K562 (cell line): ENCODE results near the gene CFL2. TPM values are rescaled to one million over a fixed set of nuclear protein-coding genes. Genes with fewer than 3 reads are reported as not detected.

ENCODE experiments used
- ATAC-seq: fragments of 200-7000 bp; cut with Tn5 transposase; 3 replicates; pipeline ENCODE4 v1.9.1; 2020; ENCODE audit warnings: moderate library complexity
- BruUV-seq: library from RNA; stranded (reverse); fragments of 400-500 nt; replicated peaks from 2 replicates; lab custom pipeline; 2021; lab: Mats Ljungman, UMichigan
- CTCF ChIA-PET: fragments of 300-600 bp; formaldehyde crosslinking; extraction: SDS; loops from one replicate; lab custom pipeline; 2021; ENCODE audit warnings: low intra/inter-chr PET ratio; lab: Yijun Ruan, JAX
- POLR2A ChIA-PET: fragments of 300-600, 350-650 bp; sonication (Branson Sonifier 250); formaldehyde crosslinking; extraction: SDS; loops from one replicate; lab custom pipeline; 2021; ENCODE audit warnings: antibody characterized with exemption, inconsistent platforms; lab: Yijun Ruan, JAX
- DNase-seq, 4 experiments: peaks; one replicate each; pipeline versions ENCODE4 v3.0.0 to v3.0.0-alpha.2; 2011 to 2018; ENCODE audit warnings: low spot score in 3 of 4, mixed read lengths in 3 of 4; ENCODE audit errors: extremely low read depth in 1 of 4
- FAIRE-seq: peaks from 2 replicates; lab custom pipeline; 2011; peaks lifted over from hg19 to GRCh38; lab: Jason Lieb, UNC
- H2AFZ ChIP-seq: 2 replicates; pipeline ENCODE4 v1.6.0; 2011; ENCODE audit warnings: low read depth, low read length, control low read depth, inconsistent platforms
- H3K27ac ChIP-seq: fragments of 200-600 bp; 3 replicates; pipeline ENCODE4 v1.8.0; 2011; ENCODE audit warnings: low read depth, mild to moderate bottlenecking, control low read depth, inconsistent platforms, low read length, moderate library complexity, mixed read lengths; ENCODE audit errors: extremely low read depth
- H3K27me3 ChIP-seq, 2 experiments: fragments of 300-600 bp in 1 of 2; 2 replicates in 1 of 2; 3 replicates in 1 of 2; pipeline versions ENCODE4 v1.6.0 to v1.8.0; 2011; ENCODE audit warnings: inconsistent platforms in 2 of 2, low read length in 2 of 2, mild to moderate bottlenecking in 1 of 2, mixed read lengths in 1 of 2, moderate library complexity in 1 of 2; ENCODE audit not compliant: control insufficient read depth in 2 of 2, insufficient read depth in 2 of 2
- H3K36me3 ChIP-seq: fragments of 300-600 bp; 3 replicates; pipeline ENCODE4 v1.8.0; 2011; ENCODE audit warnings: mild to moderate bottlenecking, low read length, inconsistent platforms; ENCODE audit not compliant: control insufficient read depth, insufficient read depth
- H3K4me1 ChIP-seq, 2 experiments: fragments of 200-600 bp in 1 of 2; replicated peaks in 1 of 2; 2 replicates in 1 of 2; 3 replicates in 1 of 2; pipeline versions ENCODE4 v1.5.1 to v1.8.0; 2011; ENCODE audit warnings: inconsistent platforms in 2 of 2, low read length in 2 of 2, mild to moderate bottlenecking in 1 of 2, mixed read lengths in 1 of 2, moderate library complexity in 1 of 2; ENCODE audit not compliant: control insufficient read depth in 2 of 2, insufficient read depth in 2 of 2
- H3K4me2 ChIP-seq: 2 replicates; pipeline ENCODE4 v1.6.1; 2011; ENCODE audit warnings: low read length, control low read depth, inconsistent platforms, mixed read lengths; ENCODE audit not compliant: insufficient read depth
- H3K4me3 ChIP-seq: fragments of 200-600 bp; sonication (generic), shearing (Covaris generic); 2 replicates; pipeline ENCODE4 v1.5.1; 2016; ENCODE audit warnings: control low read depth, inconsistent platforms
- H3K79me2 ChIP-seq: fragments of 200-600 bp; 3 replicates; pipeline ENCODE4 v1.8.0; 2011; ENCODE audit warnings: low read length, inconsistent platforms; ENCODE audit not compliant: control insufficient read depth, insufficient read depth
- H3K9ac ChIP-seq, 2 experiments: 2 replicates each; pipeline versions ENCODE4 v1.6.0 to v1.6.1; 2011; ENCODE audit warnings: low read depth in 2 of 2, low read length in 2 of 2, control low read depth in 1 of 2, inconsistent platforms in 1 of 2, mild to moderate bottlenecking in 1 of 2, mixed read lengths in 1 of 2; ENCODE audit not compliant: insufficient read depth in 1 of 2
- H3K9me1 ChIP-seq: one replicate; pipeline ENCODE4 v1.6.0; 2011; ENCODE audit warnings: inconsistent platforms, mild to moderate bottlenecking, low read length, moderate library complexity; ENCODE audit not compliant: control insufficient read depth, insufficient read depth
- H3K9me3 ChIP-seq: replicated peaks from 2 replicates; pipeline ENCODE4 v1.5.1; 2011; ENCODE audit warnings: low read depth, low read length, inconsistent platforms; ENCODE audit not compliant: control insufficient read depth, insufficient read depth
- H4K20me1 ChIP-seq: replicated peaks from 2 replicates; pipeline ENCODE4 v1.6.1; 2011; ENCODE audit warnings: low read length, inconsistent platforms, mixed read lengths; ENCODE audit not compliant: control insufficient read depth, insufficient read depth
- E4F1 ChIP-seq: fragments of 250-450 bp; sonication (Bioruptor Pico); IDR thresholded peaks from 2 replicates; pipeline ENCODE4 v1.5.0; 2021; ENCODE audit warnings: mild to moderate bottlenecking, borderline replicate concordance
- RBM14 ChIP-seq: fragments of 200-400 bp; formaldehyde crosslinking; IDR thresholded peaks from 2 replicates; pipeline ENCODE4 v1.6.1; 2018; ENCODE audit warnings: low read depth, mild to moderate bottlenecking, low read length, moderate library complexity, borderline replicate concordance; ENCODE audit not compliant: insufficient read depth
- ZNF507 ChIP-seq: conservative IDR thresholded peaks from 2 replicates; pipeline ENCODE4 v1.6.1; 2017; ENCODE audit warnings: missing genetic modification characterization, missing compliant biosample characterization
- ZNF77 ChIP-seq: fragments of 250-450 bp; sonication (Bioruptor Pico); IDR thresholded peaks from 2 replicates; pipeline ENCODE4 v1.5.0; 2020
- in situ Hi-C: fragments of 300-500 bp; cut with MboI; formaldehyde crosslinking; loops from 4 replicates; pipeline ENCODE4 v1.15.0; 2018; ENCODE audit warnings: inconsistent platforms, mixed read lengths
- intact Hi-C: fragments of 100-400 bp; cut with micrococcal nuclease; formaldehyde crosslinking; loops from 2 replicates; pipeline ENCODE4 v1.14.2; 2022
- polyA plus RNA-seq, 8 experiments: library from polyadenylated mRNA; depleted of rRNA in 4 of 8; stranded (reverse) in 5 of 8; unstranded in 3 of 8; fragments of >200 nt; fragmentation: Nextera tagmentation in 2 of 8; fragmentation: Illumina TruSeq in 1 of 8; extraction: Ambion mirVana in 2 of 8; extraction: Trizol in 1 of 8; gene quantifications; 2 replicates each; pipeline versions ENCODE4 v1.2.1 to v1.2.3, GENCODE V29; 2011 to 2014; ENCODE audit warnings: inconsistent platforms in 1 of 8, missing spikeins in 1 of 8
- small RNA-seq: library from RNA; depleted of rRNA; stranded (forward); fragments of <200 nt; gene quantifications from one replicate; pipeline ENCODE3, GENCODE V24; 2014
- total RNA-seq, 7 experiments: library from RNA; depleted of rRNA in 6 of 7; stranded (reverse); fragments of >200 nt in 6 of 7; fragmentation: Illumina TruSeq in 2 of 7; extraction: Trizol in 2 of 7; gene quantifications; 2 replicates each; pipeline versions ENCODE4 v1.2.1 to v1.2.3, GENCODE V29; 2011 to 2021; ENCODE audit warnings: low replicate concordance in 1 of 7

Gene CFL2
- total and polyA plus RNA-seq, 9 of the 15 experiments (the other 6 are each of a cell fraction or from before 2014, with no cell fraction given): 2.0 to 12.7 (median 5.1) TPM

- TF ChIP-seq E4F1 (CRISPR knock-in tag): no peak
These were observed 51.8 kb downstream of the CFL2 start (continued) for GRCh38 chr14:34662561-34663088.

GRCh38 chr14:34660796-34661195 lies 53.6 kb downstream of the CFL2 start:
- no peaks in the 10 kb centered on the region for H3K27me3 ChIP-seq
- no peaks in the 10 kb centered on the region for H4K20me1 ChIP-seq
- intact Hi-C loops (no loop called here), in situ Hi-C loops (no loop called here)
- no peaks in the 10 kb centered on the region for H3K79me2 ChIP-seq
- FAIRE-seq (no peak), DNase-seq (no peak), ATAC-seq (no peak)
- no peak overlapping the region for H3K4me2 ChIP-seq
- H2AFZ ChIP-seq: no peak overlapping the region
- no peaks in the 10 kb centered on the region for H3K36me3 ChIP-seq
- BruUV-seq: no TSS peak
- CTCF ChIA-PET: no interaction called here
- no peaks in the 10 kb centered on the region for H3K9me3 ChIP-seq
- no peaks in the 10 kb centered on the region for H3K9me1 ChIP-seq
- no peak overlapping the region for H3K4me3 ChIP-seq
- no peak overlapping the region for H3K27ac ChIP-seq
- peak; percentile 91 for TF ChIP-seq ZNF507 (tag)
- TF ChIP-seq ZNF77 (CRISPR knock-in tag): no peak
- no peak for TF ChIP-seq RBM14
- H3K9ac ChIP-seq: no peak overlapping the region
- POLR2A ChIA-PET: no interaction called here
- H3K4me1 ChIP-seq: peaks cover 0 to 8% of the 10 kb centered on the region in 2 experiments; a peak in 3 of 5 replicates

Small RNA genes lying within 50 kb of the gene (small RNA-seq; reads per million reads assigned to genes)
- not detected for gene RNU6-1261P

Other genes starting within 250 kb of the CFL2 start
- gene EAPP, start 174.9 kb downstream of the CFL2 start, total RNA-seq (2014; rRNA removed): 26.6 and 28.6 TPM in 2 replicates
- gene EAPP, start 174.9 kb downstream of the CFL2 start, total RNA-seq (2014; rRNA removed; fragmentation: Illumina TruSeq; extraction: Trizol): 30.5 and 35.0 TPM in 2 replicates
- 27.0 and 28.0 TPM in 2 replicates for gene EAPP, start 174.9 kb downstream of the CFL2 start, total RNA-seq (2015; rRNA removed; fragmentation: Illumina TruSeq; extraction: Trizol)
- gene EAPP, start 174.9 kb downstream of the CFL2 start, total RNA-seq (2021): 18.1 and 19.0 TPM in 2 replicates
- gene EAPP, start 174.9 kb downstream of the CFL2 start, polyA plus RNA-seq (2011; rRNA removed): 23.5 and 30.3 TPM in 2 replicates
- 32.3 and 35.5 TPM in 2 replicates for gene EAPP, start 174.9 kb downstream of the CFL2 start, polyA plus RNA-seq (2014; fragmentation: Illumina TruSeq; extraction: Trizol)
- gene EAPP, start 174.9 kb downstream of the CFL2 start, polyA plus RNA-seq (2014; fragmentation: Nextera tagmentation; extraction: Ambion mirVana): 10 to 100 TPM; 64.1 to 67.6 TPM
- gene EAPP, start 174.9 kb downstream of the CFL2 start, polyA plus RNA-seq (2014; rRNA removed): 24.4 and 25.2 TPM in 2 replicates
- gene SNX6, start 84.4 kb downstream of the CFL2 start, total RNA-seq (2014; rRNA removed): 29.1 and 34.6 TPM in 2 replicates
- gene SNX6, start 84.4 kb downstream of the CFL2 start, total RNA-seq (2014; rRNA removed; fragmentation: Illumina TruSeq; extraction: Trizol): 85.3 and 103 TPM in 2 replicates
- 57.5 and 61.2 TPM in 2 replicates for gene SNX6, start 84.4 kb downstream of the CFL2 start, total RNA-seq (2015; rRNA removed; fragmentation: Illumina TruSeq; extraction: Trizol)
- 44.0 and 49.8 TPM in 2 replicates for gene SNX6, start 84.4 kb downstream of the CFL2 start, total RNA-seq (2021)
- gene SNX6, start 84.4 kb downstream of the CFL2 start, polyA plus RNA-seq (2011; rRNA removed): 37.1 and 47.5 TPM in 2 replicates
- gene SNX6, start 84.4 kb downstream of the CFL2 start, polyA plus RNA-seq (2014; fragmentation: Illumina TruSeq; extraction: Trizol): 74.8 and 85.5 TPM in 2 replicates
- gene SNX6, start 84.4 kb downstream of the CFL2 start, polyA plus RNA-seq (2014; fragmentation: Nextera tagmentation; extraction: Ambion mirVana): 100 to 1,000 TPM; 110 to 111 TPM
- 41.3 and 44.5 TPM in 2 replicates for gene SNX6, start 84.4 kb downstream of the CFL2 start, polyA plus RNA-seq (2014; rRNA removed)
- gene BAZ1A, start 160.8 kb upstream of the CFL2 start, total RNA-seq (2014; rRNA removed): 39.1 and 41.3 TPM in 2 replicates
- 64.4 and 77.5 TPM in 2 replicates for gene BAZ1A, start 160.8 kb upstream of the CFL2 start, total RNA-seq (2014; rRNA removed; fragmentation: Illumina TruSeq; extraction: Trizol)
- 59.9 and 71.2 TPM in 2 replicates for gene BAZ1A, start 160.8 kb upstream of the CFL2 start, total RNA-seq (2015; rRNA removed; fragmentation: Illumina TruSeq; extraction: Trizol)
- gene BAZ1A, start 160.8 kb upstream of the CFL2 start, total RNA-seq (2021): 31.0 and 36.0 TPM in 2 replicates
- gene BAZ1A, start 160.8 kb upstream of the CFL2 start, polyA plus RNA-seq (2011; rRNA removed): 31.2 and 43.8 TPM in 2 replicates
- 42.3 and 51.5 TPM in 2 replicates for gene BAZ1A, start 160.8 kb upstream of the CFL2 start, polyA plus RNA-seq (2014; fragmentation: Illumina TruSeq; extraction: Trizol)
- 10 to 100 TPM; 22.0 to 23.6 TPM for gene BAZ1A, start 160.8 kb upstream of the CFL2 start, polyA plus RNA-seq (2014; fragmentation: Nextera tagmentation; extraction: Ambion mirVana)
- gene BAZ1A, start 160.8 kb upstream of the CFL2 start, polyA plus RNA-seq (2014; rRNA removed): 31.0 and 37.9 TPM in 2 replicates